Right atrium auricular region (tissue), 2 donors: ENCODE measurements around the gene HSPA2. TPM values are rescaled to one million over a fixed set of nuclear protein-coding genes. Genes with fewer than 3 reads are reported as not detected.
"Not testable (repeated sequence)": the region's sequence is repeated elsewhere in the genome, so short reads cannot be mapped to it uniquely, and the experiment has no call there.

ENCODE experiments used
- DNase-seq: peaks from one replicate; pipeline ENCODE4 v3.0.0-alpha.2; 2019; ENCODE audit warnings: low spot score
- H3K27ac ChIP-seq, 2 donors: fragments of 200-600 bp; sonication (generic); 1 replicate in 1 of 2; 2 replicates in 1 of 2; pipeline ENCODE4 v1.5.1; 2016 to 2019
- H3K27me3 ChIP-seq, 2 donors: fragments of 200-600 bp; sonication (generic); one replicate each; pipeline versions ENCODE4 v1.5.1 to v1.6.0; 2017 to 2019
- H3K36me3 ChIP-seq: fragments of 200-600 bp; sonication (generic); one replicate; pipeline ENCODE4 v1.5.1; 2016
- H3K4me1 ChIP-seq, 2 donors: fragments of 200-600 bp; sonication (generic); one replicate each; pipeline versions ENCODE4 v1.5.1 to v1.6.0; 2017 to 2019
- H3K4me3 ChIP-seq, 2 donors: fragments of 200-600 bp; sonication (generic); 1 replicate in 1 of 2; 2 replicates in 1 of 2; pipeline ENCODE4 v1.5.1; 2017 to 2019; ENCODE audit warnings: mild to moderate bottlenecking in 1 of 2, moderate library complexity in 1 of 2
- H3K9me3 ChIP-seq, 2 donors: fragments of 200-600 bp; sonication (generic); one replicate each; pipeline ENCODE4 v1.5.1; 2019
- total RNA-seq, 2 donors: library from RNA; depleted of rRNA; stranded (reverse); fragments of >200 nt; gene quantifications; one replicate each; pipeline ENCODE4 v1.1.0, GENCODE V29; 2016
- TF ChIP-seq, protein P1 (sequence below), 2 donors: fragments of 200-600 bp; sonication (generic); IDR thresholded peaks; one replicate each; pipeline ENCODE4 v1.5.1; 2019; ENCODE audit warnings: antibody characterized with exemption in 2 of 2

Gene HSPA2
- total RNA-seq, 2 donors from 2014 or later, result 64.9 to 151 TPM

DNA sequence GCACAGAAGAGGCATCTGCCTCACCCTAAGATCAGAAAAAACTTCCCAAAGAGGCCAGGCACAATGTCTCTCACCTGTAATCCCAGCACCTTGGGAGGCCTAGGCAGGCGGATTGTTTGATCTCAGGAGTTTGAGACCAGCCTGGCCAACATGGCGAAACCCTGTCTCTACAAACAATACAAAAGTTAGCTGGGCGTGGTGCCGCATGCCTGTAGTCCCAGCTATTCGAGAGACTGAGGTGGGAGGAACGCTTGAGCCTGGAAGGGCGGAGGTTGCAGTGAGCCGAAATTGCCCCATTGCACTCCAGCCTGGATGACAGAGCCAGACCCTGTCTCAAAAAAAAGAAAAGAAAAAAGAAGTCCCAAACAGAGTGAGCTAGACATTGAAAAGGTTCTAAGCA lies 31.5 kb upstream of the HSPA2 start:
- Histone ChIP-seq H3K4me1 (peaks cover 0 to 70% of the 10 kb centered on the region in 2 donors), H3K27ac (no peak overlapping the region)
- TF ChIP-seq, protein P1, sequence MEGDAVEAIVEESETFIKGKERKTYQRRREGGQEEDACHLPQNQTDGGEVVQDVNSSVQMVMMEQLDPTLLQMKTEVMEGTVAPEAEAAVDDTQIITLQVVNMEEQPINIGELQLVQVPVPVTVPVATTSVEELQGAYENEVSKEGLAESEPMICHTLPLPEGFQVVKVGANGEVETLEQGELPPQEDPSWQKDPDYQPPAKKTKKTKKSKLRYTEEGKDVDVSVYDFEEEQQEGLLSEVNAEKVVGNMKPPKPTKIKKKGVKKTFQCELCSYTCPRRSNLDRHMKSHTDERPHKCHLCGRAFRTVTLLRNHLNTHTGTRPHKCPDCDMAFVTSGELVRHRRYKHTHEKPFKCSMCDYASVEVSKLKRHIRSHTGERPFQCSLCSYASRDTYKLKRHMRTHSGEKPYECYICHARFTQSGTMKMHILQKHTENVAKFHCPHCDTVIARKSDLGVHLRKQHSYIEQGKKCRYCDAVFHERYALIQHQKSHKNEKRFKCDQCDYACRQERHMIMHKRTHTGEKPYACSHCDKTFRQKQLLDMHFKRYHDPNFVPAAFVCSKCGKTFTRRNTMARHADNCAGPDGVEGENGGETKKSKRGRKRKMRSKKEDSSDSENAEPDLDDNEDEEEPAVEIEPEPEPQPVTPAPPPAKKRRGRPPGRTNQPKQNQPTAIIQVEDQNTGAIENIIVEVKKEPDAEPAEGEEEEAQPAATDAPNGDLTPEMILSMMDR (IDR thresholded peaks at IDR 0.05), result no peak

DNA sequence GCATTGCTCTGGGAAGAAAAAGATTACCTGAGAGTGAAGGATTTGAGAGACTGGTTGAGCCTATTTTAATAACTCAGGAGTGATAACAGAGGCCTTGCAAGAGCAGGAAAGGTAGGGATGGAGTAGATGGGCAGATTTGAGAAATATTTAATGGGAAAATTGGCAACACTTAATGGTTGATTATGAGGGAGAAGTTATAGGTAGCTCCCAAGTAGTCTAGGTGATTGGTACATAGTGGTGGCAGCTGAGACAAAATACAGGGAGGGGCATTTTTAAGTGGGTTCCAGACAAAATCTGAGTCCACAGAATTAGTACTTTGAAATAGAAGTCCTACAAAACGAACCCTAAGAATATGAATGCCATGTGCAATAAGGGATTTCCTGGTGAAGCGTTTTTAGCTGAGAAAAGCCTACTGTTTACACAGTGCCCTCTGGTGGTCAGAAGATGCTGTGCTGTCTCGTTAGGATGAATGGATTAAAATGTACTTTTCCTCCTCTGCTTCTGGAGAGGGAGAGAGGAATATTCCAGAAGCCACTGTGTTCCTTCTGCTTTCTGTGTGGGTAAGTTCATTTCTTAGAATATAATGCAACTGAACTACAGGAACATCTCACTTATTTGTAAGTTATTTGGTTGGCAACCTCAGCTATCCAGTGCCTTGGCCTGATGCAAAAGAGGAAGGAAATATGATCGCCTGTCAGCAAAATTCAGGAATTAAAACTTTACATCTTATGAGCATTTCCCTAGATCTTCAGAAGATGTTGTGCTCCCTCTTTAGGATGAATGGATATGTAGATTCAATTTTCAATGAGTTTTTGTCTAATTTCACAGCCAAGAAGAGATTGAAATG lies 29.5 kb upstream of the HSPA2 start:
- Histone ChIP-seq H3K27ac (no peak overlapping the region), H3K4me3 (no peak overlapping the region), H3K4me1 (peaks cover 0 to 75% of the 10 kb centered on the region in 2 donors), H3K9me3 (no peaks in the 10 kb centered on the region), H3K36me3 (no peaks in the 10 kb centered on the region), H3K27me3 (no peaks in the 10 kb centered on the region)
- DNase-seq, result peak; percentile 76
- TF ChIP-seq, protein P1 (IDR thresholded peaks at IDR 0.05), result peak; percentile 80 to 96

More for the DNA sequence above, 31.5 kb upstream of the HSPA2 start:
- H3K4me3 ChIP-seq, result no peak overlapping the region
- no peak for DNase-seq
- no peaks in the 10 kb centered on the region for H3K36me3 ChIP-seq
- H3K27me3 ChIP-seq, result no peaks in the 10 kb centered on the region
- no peaks in the 10 kb centered on the region for H3K9me3 ChIP-seq

DNA sequence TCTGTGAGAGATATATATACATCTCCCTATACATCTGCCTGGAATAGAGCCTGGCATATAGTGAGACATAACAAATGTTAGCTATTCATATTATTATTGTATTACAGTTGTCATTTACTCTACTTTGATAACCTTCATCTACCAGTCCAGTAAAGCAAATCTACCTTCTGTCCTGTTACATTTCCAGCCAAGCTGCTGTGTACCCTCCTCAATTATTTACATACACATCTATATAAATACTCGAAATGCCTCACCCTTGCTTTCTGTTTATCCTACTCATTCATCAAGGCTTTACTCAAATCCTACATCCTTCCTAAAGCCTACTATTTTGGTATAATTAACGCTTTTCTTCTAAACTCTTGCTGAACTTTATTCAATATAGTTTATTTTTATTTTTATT lies 27.3 kb upstream of the HSPA2 start:
- H3K9me3 ChIP-seq, result no peaks in the 10 kb centered on the region
- H3K36me3 ChIP-seq, result no peaks in the 10 kb centered on the region
- TF ChIP-seq, protein P1 (IDR thresholded peaks at IDR 0.05), result no peak
- H3K4me3 ChIP-seq, result no peak overlapping the region
- peaks cover 0 to 53% of the 10 kb centered on the region in 2 donors for H3K4me1 ChIP-seq
- no peaks in the 10 kb centered on the region for H3K27me3 ChIP-seq
- H3K27ac ChIP-seq, result no peak overlapping the region
- DNase-seq, result no peak

GRCh38 chr14:64515053-64515452 lies 25.5 kb upstream of the HSPA2 start:
- Histone ChIP-seq H3K36me3 (no peaks in the 10 kb centered on the region), H3K4me3 (no peak overlapping the region), H3K27ac (no peak overlapping the region), H3K4me1 (peaks cover 0 to 43% of the 10 kb centered on the region in 2 donors), H3K9me3 (no peaks in the 10 kb centered on the region), H3K27me3 (no peaks in the 10 kb centered on the region)
- TF ChIP-seq, protein P1 (IDR thresholded peaks at IDR 0.05), result no peak
- DNase-seq, result no peak

- H3K27ac ChIP-seq, result no peak overlapping the region
- peaks cover 0 to 25% of the 10 kb centered on the region in 2 donors for H3K4me1 ChIP-seq
- TF ChIP-seq, protein P1 (IDR thresholded peaks at IDR 0.05), result no peak
- H3K4me3 ChIP-seq, result no peak overlapping the region
- H3K27me3 ChIP-seq, result no peaks in the 10 kb centered on the region
- DNase-seq, result no peak
- H3K9me3 ChIP-seq, result no peaks in the 10 kb centered on the region
- peaks cover 1% of the 10 kb centered on the region for H3K36me3 ChIP-seq
These were observed 23.6 kb upstream of the HSPA2 start for GRCh38 chr14:64516969-64517368.

GRCh38 chr14:64517667-64518066 lies 22.9 kb upstream of the HSPA2 start:
- peaks cover 0 to 19% of the 10 kb centered on the region in 2 donors for H3K4me1 ChIP-seq
- H3K27ac ChIP-seq, H3K4me3 ChIP-seq, DNase-seq, H3K27me3 ChIP-seq, H3K36me3 ChIP-seq, H3K9me3 ChIP-seq: not testable (repeated sequence)
